Fibroblast of lung (primary cell): ENCODE results near the gene CNNM4. TPM values are rescaled to one million over a fixed set of nuclear protein-coding genes. Genes with fewer than 3 reads are reported as not detected.

Source experiments
- DNase-seq, 2 donors: peaks; one replicate each; pipeline versions ENCODE4 v3.0.0 to v3.0.0-alpha.2; 2010; ENCODE audit warnings: low read depth in 2 of 2
- H2AFZ ChIP-seq: 2 replicates; pipeline ENCODE4 v1.5.1; 2012; ENCODE audit warnings: low read length, control low read depth, inconsistent platforms
- H3K27ac ChIP-seq: 2 replicates; pipeline ENCODE4 v1.5.1; 2011; ENCODE audit warnings: low read length, control low read depth; ENCODE audit not compliant: insufficient read depth
- H3K27me3 ChIP-seq: 2 replicates; pipeline ENCODE4 v1.5.1; 2011; ENCODE audit warnings: mild to moderate bottlenecking, low read length; ENCODE audit not compliant: control insufficient read depth, insufficient read depth
- H3K36me3 ChIP-seq: 2 replicates; pipeline ENCODE4 v1.5.1; 2011; ENCODE audit warnings: low read length; ENCODE audit not compliant: control insufficient read depth, insufficient read depth
- H3K4me1 ChIP-seq: 2 replicates; pipeline ENCODE4 v1.5.1; 2011; ENCODE audit warnings: low read length; ENCODE audit not compliant: control insufficient read depth, insufficient read depth; ENCODE audit errors: extremely low read depth
- H3K4me2 ChIP-seq: 2 replicates; pipeline ENCODE4 v1.5.1; 2011; ENCODE audit warnings: low read length, control low read depth; ENCODE audit not compliant: insufficient read depth; ENCODE audit errors: extremely low read depth
- H3K4me3 ChIP-seq, 4 experiments: fragments of 200-600 bp in 1 of 4; sonication (generic) in 1 of 4; replicated peaks in 1 of 4; 2 replicates each; pipeline ENCODE4 v1.5.1; 2011 to 2016; ENCODE audit warnings: low read length in 4 of 4, low read depth in 3 of 4, mild to moderate bottlenecking in 3 of 4, control low read depth in 2 of 4, inconsistent platforms in 1 of 4, mixed read lengths in 1 of 4; ENCODE audit not compliant: insufficient read depth in 1 of 4; ENCODE audit errors: control extremely low read depth in 1 of 4
- H3K79me2 ChIP-seq: 2 replicates; pipeline ENCODE4 v1.5.1; 2012; ENCODE audit warnings: mild to moderate bottlenecking, low read length, inconsistent platforms; ENCODE audit not compliant: control insufficient read depth, insufficient read depth
- H3K9ac ChIP-seq: 2 replicates; pipeline ENCODE4 v1.5.1; 2011; ENCODE audit warnings: mild to moderate bottlenecking, low read length, control low read depth; ENCODE audit not compliant: insufficient read depth
- H3K9me3 ChIP-seq: 2 replicates; pipeline ENCODE4 v1.5.1; 2012; ENCODE audit warnings: low read depth, low read length; ENCODE audit not compliant: control insufficient read depth, insufficient read depth
- H4K20me1 ChIP-seq: 2 replicates; pipeline ENCODE4 v1.5.1; 2011; ENCODE audit warnings: low read length; ENCODE audit not compliant: control insufficient read depth, insufficient read depth; ENCODE audit errors: extremely low read depth
- CTCF ChIP-seq, 2 donors: IDR thresholded peaks in 1 of 2; conservative IDR thresholded peaks in 1 of 2; 1 replicate in 1 of 2; 2 replicates in 1 of 2; pipeline ENCODE4 v1.5.1; 2011 to 2012; ENCODE audit warnings: low read length in 2 of 2, control low read depth in 1 of 2, inconsistent platforms in 1 of 2, low read depth in 1 of 2, mild to moderate bottlenecking in 1 of 2
- EZH2 ChIP-seq: IDR thresholded peaks from 2 replicates; pipeline ENCODE4 v1.5.1; 2012; ENCODE audit warnings: low read length, control low read depth, mild to moderate bottlenecking; ENCODE audit errors: missing control alignments
- polyA plus RNA-seq, 2 donors: library from polyadenylated mRNA; depleted of rRNA in 1 of 2; stranded (reverse) in 1 of 2; unstranded in 1 of 2; fragments of >200 nt; gene quantifications; 2 replicates each; pipeline ENCODE4 v1.2.1, GENCODE V29; 2011 to 2012; ENCODE audit warnings: missing spikeins in 1 of 2
- total RNA-seq: library from RNA; depleted of rRNA; stranded (reverse); fragments of >200 nt; gene quantifications from 2 replicates; pipeline ENCODE4 v1.2.1, GENCODE V29; 2014

Gene CNNM4
- total and polyA plus RNA-seq, 2 donors (not counting 1 experiment from before 2014, with no cell fraction given) = 3.3 to 3.5 TPM

GRCh38 chr2:96828874-96829273, 68.2 kb downstream of the CNNM4 start:
- no peaks in the 10 kb centered on the region for H3K27me3 ChIP-seq
- no peak for DNase-seq
- H3K4me2 ChIP-seq = no peak overlapping the region
- H3K36me3 ChIP-seq = peaks cover 10% of the 10 kb centered on the region
- H4K20me1 ChIP-seq = no peaks in the 10 kb centered on the region
- no peak overlapping the region for H3K4me3 ChIP-seq
- H3K27ac ChIP-seq = no peak overlapping the region
- no peaks in the 10 kb centered on the region for H3K9me3 ChIP-seq
- no peak overlapping the region for H3K9ac ChIP-seq
- H2AFZ ChIP-seq = no peak overlapping the region
- TF ChIP-seq EZH2 (no peak), CTCF (conservative IDR thresholded peaks at IDR 0.05 in 1 of 2, IDR thresholded peaks at IDR 0.05 in 1 of 2; ENCODE audit: low read depth in 1 of 2, low read length in 2 of 2) (no peak)
- H3K79me2 ChIP-seq = no peaks in the 10 kb centered on the region
- H3K4me1 ChIP-seq = peaks cover 7% of the 10 kb centered on the region

- Histone ChIP-seq H2AFZ (no peak overlapping the region), H3K4me2 (no peak overlapping the region), H3K27me3 (no peaks in the 10 kb centered on the region), H3K4me1 (peaks cover 7% of the 10 kb centered on the region), H3K36me3 (peaks cover 11% of the 10 kb centered on the region), H3K79me2 (no peaks in the 10 kb centered on the region), H3K27ac (no peak overlapping the region), H3K9ac (no peak overlapping the region), H3K4me3 (no peak overlapping the region), H4K20me1 (no peaks in the 10 kb centered on the region), H3K9me3 (no peaks in the 10 kb centered on the region)
- DNase-seq = no peak
- no peak for TF ChIP-seq EZH2
- no peak for TF ChIP-seq CTCF (conservative IDR thresholded peaks at IDR 0.05 in 1 of 2, IDR thresholded peaks at IDR 0.05 in 1 of 2; ENCODE audit: low read depth in 1 of 2, low read length in 2 of 2)
These were observed 69.4 kb downstream of the CNNM4 start for GRCh38 chr2:96830044-96830562.

GRCh38 chr2:96831679-96832078, 71.0 kb downstream of the CNNM4 start:
- no peak overlapping the region for H2AFZ ChIP-seq
- no peak for TF ChIP-seq EZH2
- no peak for TF ChIP-seq CTCF (conservative IDR thresholded peaks at IDR 0.05 in 1 of 2, IDR thresholded peaks at IDR 0.05 in 1 of 2; ENCODE audit: low read depth in 1 of 2, low read length in 2 of 2)
- H3K9ac ChIP-seq = no peak overlapping the region
- H3K27ac ChIP-seq = no peak overlapping the region
- H3K4me1 ChIP-seq = peaks cover 7% of the 10 kb centered on the region
- peaks cover 10% of the 10 kb centered on the region for H3K36me3 ChIP-seq
- no peak overlapping the region for H3K4me2 ChIP-seq
- no peaks in the 10 kb centered on the region for H3K27me3 ChIP-seq
- DNase-seq = no peak
- no peaks in the 10 kb centered on the region for H3K9me3 ChIP-seq
- no peaks in the 10 kb centered on the region for H3K79me2 ChIP-seq
- no peak overlapping the region for H3K4me3 ChIP-seq
- no peaks in the 10 kb centered on the region for H4K20me1 ChIP-seq
